ENCODE results near the gene MMP14.

Gene MMP14

DNA sequence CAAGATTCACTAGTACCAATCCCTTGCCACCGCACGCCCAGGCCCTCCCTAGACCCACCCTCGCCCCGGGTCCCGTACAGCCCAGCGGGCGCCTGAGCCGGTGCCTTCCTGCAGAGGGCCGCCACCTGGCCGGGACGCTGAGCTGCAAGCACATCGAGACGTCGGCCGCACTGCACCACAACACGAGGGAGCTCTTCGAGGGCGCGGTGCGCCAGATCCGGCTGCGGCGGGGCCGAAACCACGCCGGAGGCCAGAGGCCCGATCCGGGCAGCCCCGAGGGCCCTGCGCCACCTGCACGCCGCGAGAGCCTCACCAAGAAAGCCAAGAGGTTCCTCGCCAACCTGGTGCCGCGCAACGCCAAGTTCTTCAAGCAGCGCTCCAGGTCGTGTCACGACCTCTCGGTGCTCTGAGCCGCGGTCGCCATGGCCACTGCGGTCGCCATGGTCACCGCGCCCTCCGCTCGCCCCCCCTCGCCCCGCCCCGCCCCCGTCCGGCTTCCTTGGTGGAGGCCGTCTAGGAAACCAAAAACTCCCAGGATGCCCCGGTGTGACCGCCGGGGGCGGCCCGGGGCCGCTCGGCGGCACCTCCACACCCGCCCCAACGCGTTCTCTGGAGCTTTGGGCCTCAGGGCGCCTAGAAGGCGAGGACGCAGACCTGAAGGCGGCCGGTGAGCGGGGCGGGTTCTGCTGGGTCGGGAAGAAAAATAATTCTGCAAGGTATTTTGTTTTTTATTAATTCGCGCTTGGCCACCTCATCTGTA is 50.3 kb downstream of the MMP14 start:
- DNase-seq: no peak

GRCh38 chr14:22887260-22887989 is 51.0 kb downstream of the MMP14 start:
- no peak for DNase-seq

DNA sequence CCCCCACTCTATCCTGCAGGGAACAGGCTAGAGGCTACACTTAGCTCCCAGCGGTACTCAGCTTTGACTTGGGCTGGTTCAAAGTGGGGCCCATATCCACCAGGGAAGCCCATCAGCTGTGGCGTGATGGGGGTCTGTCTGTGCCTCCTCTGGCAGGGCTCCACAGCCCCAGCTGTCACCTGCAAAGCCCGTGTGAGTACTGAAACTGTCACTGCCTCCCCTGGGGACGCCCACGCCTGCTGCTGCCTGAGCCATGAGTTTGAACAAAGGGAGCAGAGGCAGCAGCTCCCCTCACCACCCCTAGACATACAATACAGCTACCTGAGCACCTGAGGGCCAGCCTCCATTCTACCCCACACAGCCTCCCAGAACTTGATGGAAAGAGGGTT is 51.6 kb downstream of the MMP14 start:
- no peak for DNase-seq

DNA sequence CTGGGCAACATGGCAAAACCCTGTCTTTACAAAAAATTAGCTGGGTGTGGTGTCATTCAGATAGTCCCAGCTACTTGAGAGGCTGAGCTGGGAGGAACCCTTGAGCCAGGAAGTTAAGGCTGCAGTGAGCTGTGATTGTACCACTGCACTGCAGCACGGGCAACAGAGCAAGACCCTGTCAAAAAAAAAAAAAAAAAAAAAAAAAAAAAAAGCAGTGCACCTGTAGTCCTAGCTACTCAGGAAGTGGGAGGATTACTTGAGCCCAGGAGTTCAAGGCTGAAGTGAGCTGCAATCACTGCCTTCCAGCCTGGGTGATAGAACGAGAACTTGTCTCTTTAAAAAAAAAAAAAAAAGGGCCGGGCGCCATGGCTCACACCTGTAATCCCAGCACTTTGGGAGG is 52.3 kb downstream of the MMP14 start:
- DNase-seq: no peak

DNA sequence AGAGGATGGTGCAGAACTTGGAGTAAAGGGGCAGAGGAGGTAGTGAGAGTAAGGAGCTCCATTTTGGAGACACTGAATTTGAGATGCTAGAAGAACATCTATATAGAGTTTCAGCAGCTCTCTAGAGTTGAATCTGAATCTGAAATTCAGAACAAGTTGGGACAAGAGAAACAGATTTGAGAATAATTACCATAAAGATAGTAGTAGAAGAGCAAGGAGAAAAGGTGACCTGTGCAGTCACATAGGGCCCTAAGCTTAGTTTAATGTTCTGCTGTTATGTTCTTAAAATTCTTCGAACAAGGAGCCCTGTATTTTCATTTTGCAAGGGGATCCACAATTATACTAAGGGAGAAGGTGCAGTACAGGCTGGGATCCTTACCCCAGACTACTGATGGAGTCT is 54.0 kb downstream of the MMP14 start:
- no peak for DNase-seq

DNA sequence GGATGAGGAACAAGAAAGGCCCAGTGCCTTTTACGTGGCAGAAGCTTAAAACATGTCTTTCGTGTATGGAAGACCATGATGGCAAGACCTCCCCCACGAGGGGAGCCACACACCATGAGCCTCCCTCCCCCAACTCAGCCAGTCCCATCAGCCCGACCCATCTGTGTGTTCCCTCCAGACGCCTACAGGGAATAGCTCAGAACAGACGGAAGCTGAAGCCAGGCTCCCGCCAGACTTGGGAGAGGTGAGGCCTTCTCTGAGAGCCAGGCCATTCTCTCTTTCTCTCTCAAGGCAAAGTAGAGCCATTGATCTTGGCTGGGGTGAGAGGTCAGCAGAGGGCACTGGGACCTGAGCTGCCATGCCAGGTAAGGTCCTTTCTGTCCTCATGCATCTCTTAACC is 56.1 kb downstream of the MMP14 start:
- DNase-seq: no peak

- no peak for DNase-seq
These were observed 57.3 kb downstream of the MMP14 start for GRCh38 chr14:22893706-22894105.

DNA sequence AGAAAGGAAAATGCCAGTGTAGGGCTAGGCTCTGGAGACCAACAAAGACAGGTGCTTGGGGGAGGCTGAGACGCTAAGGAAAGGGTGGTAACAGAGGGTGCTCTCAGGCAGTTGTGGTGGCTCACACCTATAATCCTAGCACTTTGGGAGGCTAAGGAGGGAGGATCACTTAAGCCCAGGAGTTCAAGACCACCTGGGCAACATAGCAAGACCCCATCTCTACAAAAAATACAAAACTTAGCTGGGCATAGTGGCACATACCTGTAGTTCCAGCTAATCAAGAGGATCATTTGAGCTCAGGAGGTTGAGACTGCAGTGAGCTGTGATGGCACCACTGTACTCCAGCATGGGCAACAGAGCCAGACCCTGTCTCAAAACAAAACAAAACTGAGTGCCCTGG is 59.0 kb downstream of the MMP14 start:
- DNase-seq: no peak

- no peak for DNase-seq
These were observed 60.0 kb downstream of the MMP14 start for GRCh38 chr14:22896356-22896755.

DNA sequence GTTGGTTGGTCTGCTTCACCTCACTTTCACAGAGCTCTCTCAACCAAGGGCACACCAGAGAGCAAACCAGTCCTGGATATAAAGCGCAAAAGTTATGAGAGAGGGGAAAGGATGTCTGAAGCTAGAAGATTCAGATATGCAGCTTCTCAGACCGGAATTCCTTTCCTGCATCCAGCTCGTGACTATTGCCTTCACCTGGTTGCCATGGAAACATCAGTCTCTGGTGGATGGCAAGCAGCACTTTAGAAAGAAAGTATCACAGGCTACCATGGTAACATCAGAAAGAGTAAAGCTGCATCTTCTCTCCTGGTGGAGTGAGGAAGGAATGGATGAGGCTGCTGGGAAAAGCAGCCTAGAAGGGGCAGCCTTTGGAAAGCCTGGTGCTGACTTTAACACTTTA is 60.4 kb downstream of the MMP14 start:
- DNase-seq: no peak

DNA sequence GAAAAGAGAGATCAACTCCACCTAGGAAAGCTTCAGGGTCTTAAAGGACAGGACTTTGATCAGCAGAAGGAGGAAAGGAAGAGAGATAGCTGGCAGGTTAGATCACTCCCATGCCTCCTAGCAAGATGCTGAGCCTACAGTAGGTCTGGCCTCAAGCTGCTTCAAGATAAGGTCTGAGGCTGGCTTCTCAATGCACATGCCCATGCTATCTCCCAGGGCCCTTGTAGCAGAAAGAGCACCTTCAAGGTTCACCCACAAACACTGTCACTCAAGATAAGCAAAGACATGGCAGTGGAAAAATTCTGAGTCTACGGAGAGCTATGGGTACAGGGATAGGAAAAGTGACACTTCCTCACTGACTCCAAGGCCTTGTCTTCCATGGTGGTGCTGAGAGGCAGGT is 61.0 kb downstream of the MMP14 start:
- DNase-seq: no peak

All from SIG-M5 (cell line).